Skeletal muscle tissue (tissue), 4 donors: ENCODE results near the gene TMCO4. TPM values are rescaled to one million over a fixed set of nuclear protein-coding genes. Genes with fewer than 3 reads are reported as not detected.
A peak's percentile ranks its signal among the peaks of the same experiment; 100 is the strongest.

ENCODE experiments used
- H3K27ac ChIP-seq: one replicate; pipeline ENCODE4 v1.7.0; 2013; ENCODE audit warnings: mild to moderate bottlenecking, low read depth, low read length, inconsistent platforms
- H3K27me3 ChIP-seq, 3 donors: one replicate each; pipeline ENCODE4 v1.7.0; 2013; ENCODE audit warnings: low read length in 3 of 3; ENCODE audit not compliant: control insufficient read depth in 3 of 3, insufficient read depth in 3 of 3
- H3K36me3 ChIP-seq, 3 donors: one replicate each; pipeline ENCODE4 v1.7.0; 2013; ENCODE audit warnings: low read length in 3 of 3; ENCODE audit not compliant: control insufficient read depth in 3 of 3, insufficient read depth in 3 of 3
- H3K4me1 ChIP-seq, 3 donors: one replicate each; pipeline ENCODE4 v1.7.0; 2013; ENCODE audit warnings: low read length in 3 of 3, mild to moderate bottlenecking in 3 of 3; ENCODE audit not compliant: control insufficient read depth in 3 of 3, insufficient read depth in 3 of 3
- H3K4me3 ChIP-seq, 3 donors: one replicate each; pipeline ENCODE4 v1.7.0; 2013; ENCODE audit warnings: low read length in 3 of 3
- H3K9ac ChIP-seq, 3 donors: one replicate each; pipeline ENCODE4 v1.7.0; 2013; ENCODE audit warnings: low read length in 3 of 3, mild to moderate bottlenecking in 3 of 3, moderate library complexity in 2 of 3, low read depth in 1 of 3
- H3K9me3 ChIP-seq, 3 donors: one replicate each; pipeline ENCODE4 v1.7.0; 2013; ENCODE audit warnings: low read length in 3 of 3; ENCODE audit not compliant: control insufficient read depth in 3 of 3
- total RNA-seq: library from RNA; depleted of rRNA; stranded (reverse); fragments of >200 nt; gene quantifications from one replicate; pipeline ENCODE4 v1.2.3, GENCODE V29; 2014
- donor health status: Osteomylitis.

TMCO4 gene
- total RNA-seq, 1 donor from 2014 or later: 2.6 TPM

DNA sequence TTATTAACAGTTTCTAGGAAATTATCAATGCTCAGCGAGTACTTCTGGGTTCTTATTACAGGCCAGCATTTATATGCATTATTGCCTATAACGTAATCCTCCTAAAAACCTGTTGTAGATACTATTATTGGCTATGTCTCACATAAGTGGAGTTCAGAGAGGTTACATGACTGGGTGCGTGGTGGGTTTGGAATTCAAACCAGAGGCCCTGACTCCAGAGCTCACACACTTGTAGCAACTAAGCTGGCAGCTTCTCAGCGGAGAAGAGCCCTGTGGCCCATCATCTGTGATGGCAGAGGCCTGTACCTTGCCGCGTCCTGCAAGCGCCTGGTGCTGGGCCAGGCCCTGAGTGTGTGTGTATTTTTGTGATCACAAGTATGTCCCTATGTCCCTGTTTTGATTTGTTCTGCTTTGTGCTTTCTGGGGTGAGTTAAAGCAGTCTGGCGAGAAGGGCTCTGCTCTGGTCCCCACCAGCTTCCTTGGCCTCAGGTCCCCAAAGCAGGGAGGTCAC, 68.3 kb downstream of the TMCO4 start:
- H3K9ac ChIP-seq: no peak overlapping the region
- H3K4me3 ChIP-seq: no peak overlapping the region
- H3K4me1 ChIP-seq: peaks cover 24 to 34% (median 29%) of the 10 kb centered on the region in 3 donors
- no peak overlapping the region for H3K27ac ChIP-seq
- peaks cover 0 to 5% (median 0%) of the 10 kb centered on the region in 3 donors for H3K9me3 ChIP-seq
- H3K36me3 ChIP-seq: peaks cover 0 to 6% (median 2%) of the 10 kb centered on the region in 3 donors
- no peaks in the 10 kb centered on the region for H3K27me3 ChIP-seq

GRCh38 chr1:19730793-19731192, 68.9 kb downstream of the TMCO4 start:
- Histone ChIP-seq H3K9me3 (peaks cover 0 to 5% (median 0%) of the 10 kb centered on the region in 3 donors), H3K27me3 (no peaks in the 10 kb centered on the region), H3K9ac (no peak overlapping the region), H3K4me1 (peaks cover 20 to 29% (median 25%) of the 10 kb centered on the region in 3 donors), H3K27ac (no peak overlapping the region), H3K36me3 (peaks cover 0 to 6% (median 2%) of the 10 kb centered on the region in 3 donors), H3K4me3 (no peak overlapping the region)

DNA sequence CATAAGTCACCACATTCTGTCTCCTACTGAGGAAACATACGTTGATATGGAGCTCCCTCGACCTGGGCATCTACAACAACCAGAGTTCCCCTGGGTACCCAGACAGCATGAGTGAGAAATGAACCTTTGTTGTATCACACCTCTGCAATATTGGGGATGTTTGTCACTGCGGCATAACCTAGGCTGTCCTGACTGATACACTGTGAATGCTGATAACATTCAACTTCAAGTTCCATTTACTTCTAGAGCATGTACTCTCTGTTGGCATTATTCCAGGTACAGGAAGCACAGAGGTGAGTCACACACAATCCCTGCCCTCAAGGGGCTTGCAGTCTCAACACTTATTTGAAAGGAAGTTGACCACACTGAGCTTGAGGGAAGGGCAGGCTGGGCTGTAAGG, 69.5 kb downstream of the TMCO4 start:
- Histone ChIP-seq H3K4me1 (peaks cover 15 to 23% (median 19%) of the 10 kb centered on the region in 3 donors), H3K27me3 (no peaks in the 10 kb centered on the region), H3K4me3 (no peak overlapping the region), H3K36me3 (peaks cover 0 to 8% (median 2%) of the 10 kb centered on the region in 3 donors), H3K27ac (no peak overlapping the region), H3K9me3 (peaks cover 0 to 5% (median 0%) of the 10 kb centered on the region in 3 donors), H3K9ac (no peak overlapping the region)

- peaks cover 0 to 8% (median 4%) of the 10 kb centered on the region in 3 donors for H3K36me3 ChIP-seq
- H3K27me3 ChIP-seq: no peaks in the 10 kb centered on the region
- no peak overlapping the region for H3K4me3 ChIP-seq
- no peak overlapping the region for H3K27ac ChIP-seq
- peaks cover 7 to 14% (median 10%) of the 10 kb centered on the region in 3 donors for H3K4me1 ChIP-seq
- H3K9me3 ChIP-seq: peaks cover 0 to 5% (median 0%) of the 10 kb centered on the region in 3 donors
- peak overlapping the region in 1 of 3 donors; percentile 57 for H3K9ac ChIP-seq
Observed at GRCh38 chr1:19728413-19729145, 71.1 kb downstream of the TMCO4 start.

- no peaks in the 10 kb centered on the region for H3K27me3 ChIP-seq
- no peak overlapping the region for H3K4me3 ChIP-seq
- H3K36me3 ChIP-seq: peaks cover 0 to 7% (median 4%) of the 10 kb centered on the region in 3 donors
- H3K4me1 ChIP-seq: peaks cover 7 to 14% (median 10%) of the 10 kb centered on the region in 3 donors
- peaks cover 0 to 5% (median 0%) of the 10 kb centered on the region in 3 donors for H3K9me3 ChIP-seq
- H3K9ac ChIP-seq: no peak overlapping the region
- H3K27ac ChIP-seq: no peak overlapping the region
Observed at GRCh38 chr1:19725606-19726005, 74.1 kb downstream of the TMCO4 start.

GRCh38 chr1:19723874-19724273, 75.8 kb downstream of the TMCO4 start:
- H3K4me1 ChIP-seq: peaks cover 7 to 14% (median 10%) of the 10 kb centered on the region in 3 donors
- H3K4me3 ChIP-seq: no peak overlapping the region
- peaks cover 0 to 7% (median 2%) of the 10 kb centered on the region in 3 donors for H3K36me3 ChIP-seq
- no peaks in the 10 kb centered on the region for H3K27me3 ChIP-seq
- no peak overlapping the region for H3K27ac ChIP-seq
- no peaks in the 10 kb centered on the region for H3K9me3 ChIP-seq
- no peak overlapping the region for H3K9ac ChIP-seq

GRCh38 chr1:19720973-19721372, 78.7 kb downstream of the TMCO4 start:
- Histone ChIP-seq H3K4me3 (no peak overlapping the region), H3K9ac (no peak overlapping the region), H3K9me3 (no peaks in the 10 kb centered on the region), H3K36me3 (peaks cover 0 to 3% (median 2%) of the 10 kb centered on the region in 3 donors), H3K4me1 (no peaks in the 10 kb centered on the region), H3K27me3 (no peaks in the 10 kb centered on the region), H3K27ac (no peak overlapping the region)

DNA sequence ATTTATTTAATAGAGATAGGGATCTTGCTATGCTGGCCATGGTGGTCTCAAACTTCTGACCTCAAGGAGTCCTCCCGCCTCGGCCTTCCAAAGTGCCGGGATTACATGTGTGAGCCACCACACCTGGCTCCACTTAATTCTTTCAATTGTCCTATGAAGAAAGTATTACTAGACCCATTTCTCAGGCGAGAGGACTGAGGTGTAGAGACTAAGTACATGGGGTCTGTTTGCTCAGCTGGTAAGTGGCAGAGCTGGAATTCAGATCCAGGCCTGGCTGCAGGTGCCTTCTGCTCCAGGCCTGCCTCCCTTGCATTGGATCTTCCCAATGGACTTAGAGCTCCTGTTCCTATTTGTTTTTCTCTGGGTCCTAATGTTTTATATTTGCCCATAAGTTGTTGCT, 79.5 kb downstream of the TMCO4 start:
- Histone ChIP-seq H3K4me1 (peaks cover 0 to 4% (median 0%) of the 10 kb centered on the region in 3 donors), H3K4me3 (no peak overlapping the region), H3K36me3 (peaks cover 0 to 2% (median 0%) of the 10 kb centered on the region in 3 donors)

DNA sequence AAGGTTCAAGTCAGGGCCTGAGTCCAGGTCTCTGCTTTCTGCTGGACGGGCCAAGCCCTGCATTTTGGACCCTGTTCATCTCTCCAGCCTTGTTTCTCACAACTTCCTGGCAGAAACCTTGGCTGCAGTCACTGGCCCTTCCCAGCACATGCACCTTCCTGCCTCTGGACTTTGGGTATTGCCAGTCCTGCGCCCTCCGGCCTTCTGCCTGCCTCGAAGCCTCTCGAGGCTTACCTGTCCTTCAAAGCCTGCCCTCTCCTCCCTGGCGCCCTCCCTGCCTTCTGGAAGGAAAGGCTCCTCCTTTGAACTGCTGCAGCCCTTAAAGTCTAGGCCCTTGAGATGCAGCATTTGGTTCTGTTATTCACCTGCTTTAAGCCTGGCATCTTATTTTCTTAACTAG, 82.2 kb downstream of the TMCO4 start:
- peaks cover 0 to 4% (median 0%) of the 10 kb centered on the region in 3 donors for H3K4me1 ChIP-seq
- no peak overlapping the region for H3K4me3 ChIP-seq
- no peaks in the 10 kb centered on the region for H3K36me3 ChIP-seq
- H3K9ac ChIP-seq: no peak overlapping the region
- H3K27me3 ChIP-seq: no peaks in the 10 kb centered on the region
- no peaks in the 10 kb centered on the region for H3K9me3 ChIP-seq
- no peak overlapping the region for H3K27ac ChIP-seq

More for the DNA sequence above, 79.5 kb downstream of the TMCO4 start:
- Histone ChIP-seq H3K9ac (no peak overlapping the region), H3K27me3 (no peaks in the 10 kb centered on the region), H3K27ac (no peak overlapping the region), H3K9me3 (no peaks in the 10 kb centered on the region)
